GM23338 (cell line): ENCODE results near the gene ACAP1. TPM values are rescaled to one million over a fixed set of nuclear protein-coding genes. Genes with fewer than 3 reads are reported as not detected.

Experiments used
- CREB1 ChIP-seq: fragments of 250-450 bp; sonication (Bioruptor Pico); IDR thresholded peaks from 2 replicates; pipeline ENCODE4 v1.5.0; 2020; ENCODE audit warnings: low read depth, mild to moderate bottlenecking, moderate library complexity
- JUNB ChIP-seq: IDR thresholded peaks from one replicate; pipeline ENCODE4 v1.6.1; 2016; ENCODE audit warnings: antibody characterized with exemption; ENCODE audit not compliant: unreplicated experiment
- ZNF462 ChIP-seq: fragments of 250-450 bp; sonication (Bioruptor Pico); IDR thresholded peaks from 2 replicates; pipeline ENCODE4 v1.5.0; 2020; ENCODE audit warnings: mild to moderate bottlenecking, moderate library complexity
- polyA plus RNA-seq: library from polyadenylated mRNA; unstranded; fragments of >200 nt; fragmentation: Nextera tagmentation; extraction: Ambion mirVana; gene quantifications from 2 replicates; pipeline ENCODE4 v1.2.1, GENCODE V29; 2016
- total RNA-seq: library from RNA; depleted of rRNA; stranded (reverse); fragments of >200 nt; shearing (Covaris generic); gene quantifications from 2 replicates; pipeline ENCODE4 v1.2.3, GENCODE V29; 2014
- TF ChIP-seq, protein P1 (sequence below): IDR thresholded peaks from one replicate; pipeline ENCODE4 v1.6.1; 2018; ENCODE audit warnings: antibody characterized with exemption; ENCODE audit not compliant: unreplicated experiment

The ACAP1 gene
- total and polyA plus RNA-seq, 2 experiments from 2014 or later, result 30.7 to 40.1 TPM

DNA sequence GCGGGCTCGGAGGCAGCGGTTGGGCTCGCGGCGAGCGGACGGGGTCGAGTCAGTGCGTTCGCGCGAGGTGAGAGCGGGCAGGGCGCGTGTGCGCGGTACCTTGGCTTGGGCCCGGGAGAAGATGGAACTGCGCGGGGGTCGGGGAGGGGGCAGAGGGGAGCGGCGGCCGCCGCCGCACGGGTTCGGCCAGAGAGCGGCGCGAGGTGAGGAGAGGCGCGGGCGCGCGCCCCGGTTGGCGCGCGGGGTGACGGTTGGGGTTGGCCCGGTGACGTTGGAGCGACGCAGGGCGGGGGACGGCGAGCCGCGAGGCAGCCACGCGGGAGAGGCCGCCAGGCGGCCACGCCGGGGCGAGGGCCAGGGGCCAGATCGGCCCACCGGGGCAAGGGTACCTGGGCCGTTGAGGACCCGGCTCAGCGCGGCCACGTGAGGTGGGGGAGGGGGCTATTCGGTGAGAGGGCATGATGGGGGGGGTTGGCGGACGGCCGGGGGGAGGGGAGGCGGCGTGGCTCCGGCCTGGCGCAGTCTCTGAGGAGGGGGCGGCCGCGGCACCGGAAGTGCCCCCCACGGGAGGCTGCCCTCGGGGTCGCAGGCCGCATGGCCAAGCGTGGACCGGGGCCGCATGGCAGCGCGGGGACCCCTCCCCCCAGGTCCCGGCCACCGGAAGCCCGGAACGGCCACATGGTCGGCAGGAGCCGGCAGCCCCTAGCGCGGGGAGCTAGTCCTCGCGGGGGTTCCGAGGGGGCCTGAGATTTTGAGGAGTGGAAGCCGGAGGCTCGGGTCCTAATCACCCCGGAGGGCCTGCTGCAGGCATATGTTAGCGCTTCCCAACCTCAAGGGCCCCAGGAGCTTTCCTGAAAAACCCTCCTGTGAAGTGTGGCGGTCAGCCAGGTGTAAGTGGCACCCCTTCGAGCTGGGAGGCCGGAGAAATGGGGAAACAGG, 28.4 kb upstream of the ACAP1 start (continued):
- TF ChIP-seq ZNF462 (CRISPR knock-in tag) (no peak), JUNB (no peak), CREB1 (CRISPR knock-in tag) (peak; percentile 77)
- TF ChIP-seq, protein P1, sequence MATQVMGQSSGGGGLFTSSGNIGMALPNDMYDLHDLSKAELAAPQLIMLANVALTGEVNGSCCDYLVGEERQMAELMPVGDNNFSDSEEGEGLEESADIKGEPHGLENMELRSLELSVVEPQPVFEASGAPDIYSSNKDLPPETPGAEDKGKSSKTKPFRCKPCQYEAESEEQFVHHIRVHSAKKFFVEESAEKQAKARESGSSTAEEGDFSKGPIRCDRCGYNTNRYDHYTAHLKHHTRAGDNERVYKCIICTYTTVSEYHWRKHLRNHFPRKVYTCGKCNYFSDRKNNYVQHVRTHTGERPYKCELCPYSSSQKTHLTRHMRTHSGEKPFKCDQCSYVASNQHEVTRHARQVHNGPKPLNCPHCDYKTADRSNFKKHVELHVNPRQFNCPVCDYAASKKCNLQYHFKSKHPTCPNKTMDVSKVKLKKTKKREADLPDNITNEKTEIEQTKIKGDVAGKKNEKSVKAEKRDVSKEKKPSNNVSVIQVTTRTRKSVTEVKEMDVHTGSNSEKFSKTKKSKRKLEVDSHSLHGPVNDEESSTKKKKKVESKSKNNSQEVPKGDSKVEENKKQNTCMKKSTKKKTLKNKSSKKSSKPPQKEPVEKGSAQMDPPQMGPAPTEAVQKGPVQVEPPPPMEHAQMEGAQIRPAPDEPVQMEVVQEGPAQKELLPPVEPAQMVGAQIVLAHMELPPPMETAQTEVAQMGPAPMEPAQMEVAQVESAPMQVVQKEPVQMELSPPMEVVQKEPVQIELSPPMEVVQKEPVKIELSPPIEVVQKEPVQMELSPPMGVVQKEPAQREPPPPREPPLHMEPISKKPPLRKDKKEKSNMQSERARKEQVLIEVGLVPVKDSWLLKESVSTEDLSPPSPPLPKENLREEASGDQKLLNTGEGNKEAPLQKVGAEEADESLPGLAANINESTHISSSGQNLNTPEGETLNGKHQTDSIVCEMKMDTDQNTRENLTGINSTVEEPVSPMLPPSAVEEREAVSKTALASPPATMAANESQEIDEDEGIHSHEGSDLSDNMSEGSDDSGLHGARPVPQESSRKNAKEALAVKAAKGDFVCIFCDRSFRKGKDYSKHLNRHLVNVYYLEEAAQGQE, result no peak
